NCI-H82 treated with DMSO at 0.1 percent for 48 hours (cell line): ENCODE results near the gene MCIDAS.
A peak's percentile ranks its signal among the peaks of the same experiment; 100 is the strongest.

Experiments
- DNase-seq: peaks from one replicate; lab custom pipeline; 2025; ENCODE audit not compliant: unreplicated experiment; lab: John Stamatoyannopoulos, UW

Gene MCIDAS

GRCh38 chr5:55226934-55227663 lies at the start of gene MCIDAS:
Gene MCIDAS, minus strand, starts transcription at chr5:55227315. Its CDS starts 177 bp downstream, at chr5:55227138.
- DNase-seq: peak; percentile 15

- no peak for DNase-seq
Measured at GRCh38 chr5:55276771-55277170, 49.7 kb upstream of the MCIDAS start.

GRCh38 chr5:55258339-55258738 lies 31.2 kb upstream of the MCIDAS start:
- DNase-seq: no peak

- DNase-seq: no peak
Measured at GRCh38 chr5:55254802-55255201, 27.7 kb upstream of the MCIDAS start.

GRCh38 chr5:55250064-55250463 lies 22.9 kb upstream of the MCIDAS start:
- no peak for DNase-seq

GRCh38 chr5:55241746-55242145 lies 14.6 kb upstream of the MCIDAS start:
- no peak for DNase-seq

GRCh38 chr5:55236800-55237199 lies 9.7 kb upstream of the MCIDAS start:
- DNase-seq: no peak

- DNase-seq: no peak
Measured at GRCh38 chr5:55234121-55234700, 7.1 kb upstream of the MCIDAS start.

GRCh38 chr5:55232985-55233928 lies 6.1 kb upstream of the MCIDAS start, which contains the start of gene CCNO:
Gene CCNO, minus strand, starts transcription at chr5:55233608. Its CDS starts 85 bp downstream, at chr5:55233523.
- peak; percentile 11 for DNase-seq

GRCh38 chr5:55232271-55232984 lies 5.3 kb upstream of the MCIDAS start:
- DNase-seq: no peak

- no peak for DNase-seq
Measured at GRCh38 chr5:55231919-55232270, 4.8 kb upstream of the MCIDAS start.

GRCh38 chr5:55231029-55231918 lies 4.2 kb upstream of the MCIDAS start:
- DNase-seq: no peak

GRCh38 chr5:55230086-55230629 lies 3.0 kb upstream of the MCIDAS start:
- DNase-seq: no peak

GRCh38 chr5:55227664-55228430 lies 732 bp upstream of the MCIDAS start:
- DNase-seq: no peak

- DNase-seq: peak; percentile 40
Measured at GRCh38 chr5:55226027-55226933, 835 bp downstream of the MCIDAS start.

- DNase-seq: no peak
Measured at GRCh38 chr5:55225346-55225745, 1.8 kb downstream of the MCIDAS start.

- DNase-seq: no peak
Measured at GRCh38 chr5:55223812-55224240, 3.3 kb downstream of the MCIDAS start.
